H1 (cell line): ENCODE results near the gene CENPV. TPM values are rescaled to one million over a fixed set of nuclear protein-coding genes. Genes with fewer than 3 reads are reported as not detected.
A peak's percentile ranks its signal among the peaks of the same experiment; 100 is the strongest.

ENCODE experiments used
- CTCF ChIA-PET: fragments of 300-600 bp; sonication (Branson Sonifier 250); formaldehyde crosslinking; loops from one replicate; lab custom pipeline; 2021; ENCODE audit not compliant: partially characterized antibody; lab: Charles Lee
- POLR2A ChIA-PET: fragments of 300-600 bp; sonication (Branson Sonifier 250); formaldehyde crosslinking; loops from one replicate; lab custom pipeline; 2021; ENCODE audit warnings: inconsistent platforms; ENCODE audit not compliant: partially characterized antibody; lab: Charles Lee
- DNase-seq, 2 experiments: peaks; one replicate each; pipeline versions ENCODE4 v3.0.0 to v3.0.0-alpha.2; 2010 to 2022; ENCODE audit warnings: low spot score in 2 of 2, low read depth in 1 of 2, mixed read lengths in 1 of 2
- FAIRE-seq: peaks from 2 replicates; lab custom pipeline; 2011; peaks lifted over from hg19 to GRCh38; lab: Jason Lieb, UNC
- H2AFZ ChIP-seq: 2 replicates; pipeline ENCODE4 v1.8.1; 2012; ENCODE audit warnings: low read length, inconsistent platforms
- H2AK5ac ChIP-seq: 2 replicates; pipeline ENCODE4 v1.6.1; 2013; ENCODE audit warnings: low read depth, low read length
- H2BK120ac ChIP-seq: replicated peaks from 2 replicates; pipeline ENCODE3; 2013; ENCODE audit warnings: low read depth, low read length, inconsistent platforms
- H2BK12ac ChIP-seq: 2 replicates; pipeline ENCODE4 v1.6.1; 2013; ENCODE audit warnings: low read depth, low read length
- H2BK15ac ChIP-seq: 2 replicates; pipeline ENCODE4 v1.6.1; 2013; ENCODE audit warnings: low read length
- H2BK20ac ChIP-seq: 2 replicates; pipeline ENCODE4 v1.6.1; 2013; ENCODE audit warnings: low read length
- H2BK5ac ChIP-seq: 2 replicates; pipeline ENCODE4 v1.6.1; 2013; ENCODE audit warnings: low read depth, low read length
- H3K14ac ChIP-seq: 2 replicates; pipeline ENCODE4 v1.6.1; 2013; ENCODE audit warnings: inconsistent platforms; ENCODE audit not compliant: insufficient read length
- H3K18ac ChIP-seq: 2 replicates; pipeline ENCODE4 v1.6.1; 2013; ENCODE audit warnings: low read length; ENCODE audit errors: extremely low read depth
- H3K23ac ChIP-seq: 2 replicates; pipeline ENCODE4 v1.6.1; 2013; ENCODE audit warnings: inconsistent platforms; ENCODE audit not compliant: insufficient read length
- H3K23me2 ChIP-seq: 2 replicates; pipeline ENCODE4 v1.6.1; 2013; ENCODE audit warnings: low read depth, low read length
- H3K27ac ChIP-seq: 2 replicates; pipeline ENCODE4 v1.6.1; 2011; ENCODE audit warnings: low read depth, low read length, inconsistent platforms
- H3K27me3 ChIP-seq, 4 experiments: replicated peaks in 1 of 4; 1 replicate in 1 of 4; 2 replicates in 3 of 4; pipeline versions ENCODE4 v1.6.1 to v1.8.1; 2011 to 2013; ENCODE audit warnings: low read length in 3 of 4, mild to moderate bottlenecking in 3 of 4, inconsistent platforms in 2 of 4, mixed read lengths in 2 of 4, moderate library complexity in 1 of 4; ENCODE audit not compliant: control insufficient read depth in 3 of 4, insufficient read depth in 3 of 4; ENCODE audit errors: extremely low read depth in 1 of 4
- H3K36me3 ChIP-seq, 4 experiments: 2 replicates each; pipeline versions ENCODE4 v1.6.1 to v1.8.1; 2011 to 2013; ENCODE audit warnings: mild to moderate bottlenecking in 4 of 4, low read length in 3 of 4, moderate library complexity in 2 of 4, control low read depth in 1 of 4, inconsistent platforms in 1 of 4; ENCODE audit not compliant: insufficient read depth in 4 of 4, control insufficient read depth in 2 of 4
- H3K4ac ChIP-seq: replicated peaks from 2 replicates; pipeline ENCODE3; 2013; ENCODE audit warnings: low read length, low read depth, mixed read lengths, inconsistent platforms; ENCODE audit not compliant: insufficient read length
- H3K4me1 ChIP-seq, 4 experiments: replicated peaks in 1 of 4; 1 replicate in 1 of 4; 2 replicates in 3 of 4; pipeline versions ENCODE4 v1.6.1 to v1.8.1; 2011 to 2013; ENCODE audit warnings: low read length in 3 of 4, inconsistent platforms in 2 of 4, mixed read lengths in 1 of 4; ENCODE audit not compliant: insufficient read depth in 4 of 4, control insufficient read depth in 3 of 4
- H3K4me2 ChIP-seq, 2 experiments: 2 replicates each; pipeline versions ENCODE4 v1.6.1 to v1.8.1; 2011 to 2013; ENCODE audit warnings: low read depth in 2 of 2, low read length in 2 of 2, control low read depth in 1 of 2, inconsistent platforms in 1 of 2, mild to moderate bottlenecking in 1 of 2; ENCODE audit not compliant: insufficient read depth in 1 of 2
- H3K4me3 ChIP-seq, 4 experiments: fragments of 200-600, 300-600 bp in 1 of 4; sonication (generic), shearing (Covaris generic), sonication (Bioruptor Twin) in 1 of 4; 2 replicates each; pipeline versions ENCODE4 v1.5.1 to v1.8.1; 2011 to 2016; ENCODE audit warnings: low read length in 4 of 4, low read depth in 3 of 4, control low read depth in 2 of 4, inconsistent platforms in 2 of 4, mild to moderate bottlenecking in 2 of 4, mixed read lengths in 1 of 4, moderate library complexity in 1 of 4; ENCODE audit not compliant: insufficient read depth in 2 of 4; ENCODE audit errors: extremely low read depth in 1 of 4
- H3K56ac ChIP-seq: replicated peaks from 2 replicates; pipeline ENCODE3; 2013; ENCODE audit warnings: low read depth, mild to moderate bottlenecking, mixed read lengths, low read length, inconsistent platforms; ENCODE audit not compliant: insufficient read length
- H3K79me1 ChIP-seq: 2 replicates; pipeline ENCODE4 v1.6.1; 2013; ENCODE audit warnings: low read depth, low read length, control low read depth
- H3K79me2 ChIP-seq, 2 experiments: 2 replicates each; pipeline versions ENCODE4 v1.6.1 to v1.8.1; 2012 to 2013; ENCODE audit warnings: low read length in 2 of 2, mild to moderate bottlenecking in 2 of 2, inconsistent platforms in 1 of 2; ENCODE audit not compliant: insufficient read depth in 2 of 2, control insufficient read depth in 1 of 2
- H3K9ac ChIP-seq, 4 experiments: replicated peaks in 1 of 4; 1 replicate in 1 of 4; 2 replicates in 3 of 4; pipeline versions ENCODE4 v1.6.1 to v1.8.1; 2011 to 2013; ENCODE audit warnings: low read depth in 3 of 4, low read length in 3 of 4, control low read depth in 2 of 4, mild to moderate bottlenecking in 2 of 4, moderate library complexity in 2 of 4, inconsistent platforms in 1 of 4; ENCODE audit errors: extremely low read depth in 1 of 4
- H3K9me3 ChIP-seq, 2 experiments: 2 replicates each; pipeline versions ENCODE4 v1.6.1 to v1.8.1; 2012 to 2013; ENCODE audit warnings: mild to moderate bottlenecking in 2 of 2, moderate library complexity in 2 of 2, control low read depth in 1 of 2, inconsistent platforms in 1 of 2, low read depth in 1 of 2, low read length in 1 of 2, mixed read lengths in 1 of 2; ENCODE audit not compliant: insufficient read depth in 2 of 2
- H4K20me1 ChIP-seq, 2 experiments: replicated peaks in 1 of 2; 2 replicates each; pipeline versions ENCODE3 to v1.8.1; 2011 to 2013; ENCODE audit warnings: inconsistent platforms in 2 of 2, low read length in 2 of 2, mild to moderate bottlenecking in 1 of 2; ENCODE audit not compliant: insufficient read depth in 2 of 2, control insufficient read depth in 1 of 2
- H4K5ac ChIP-seq: 2 replicates; pipeline ENCODE4 v1.6.1; 2013; ENCODE audit warnings: low read length, low read depth, mixed read lengths, inconsistent platforms; ENCODE audit not compliant: insufficient read length
- H4K8ac ChIP-seq: 2 replicates; pipeline ENCODE4 v1.8.0; 2013; ENCODE audit warnings: mild to moderate bottlenecking, moderate library complexity, low read length, inconsistent platforms; ENCODE audit not compliant: insufficient read depth; ENCODE audit errors: extremely low read depth
- H4K91ac ChIP-seq: replicated peaks from 2 replicates; pipeline ENCODE3; 2013; ENCODE audit warnings: low read length, mixed read lengths, inconsistent platforms; ENCODE audit not compliant: insufficient read length
- ATF2 ChIP-seq: IDR thresholded peaks from 2 replicates; pipeline ENCODE4 v1.6.1; 2012; ENCODE audit warnings: low read length, inconsistent platforms
- EGR1 ChIP-seq: IDR thresholded peaks from 2 replicates; pipeline ENCODE4 v1.6.1; 2011; ENCODE audit warnings: low read depth, low read length, borderline replicate concordance
- POLR2A ChIP-seq, 2 experiments: IDR thresholded peaks; 1 replicate in 1 of 2; 2 replicates in 1 of 2; pipeline ENCODE4 v1.6.1; 2011; ENCODE audit warnings: low read depth in 2 of 2, low read length in 2 of 2, mild to moderate bottlenecking in 2 of 2; ENCODE audit errors: control extremely low read depth in 1 of 2
- POLR2AphosphoS5 ChIP-seq: IDR thresholded peaks from 2 replicates; pipeline ENCODE4 v1.6.1; 2011; ENCODE audit warnings: low read depth, low read length
- RAD21 ChIP-seq, 2 experiments: IDR thresholded peaks in 1 of 2; conservative IDR thresholded peaks in 1 of 2; 2 replicates each; pipeline ENCODE4 v1.6.1; 2011; ENCODE audit warnings: low read depth in 2 of 2, low read length in 2 of 2, improper control_type of control experiment in 1 of 2, inconsistent platforms in 1 of 2, mild to moderate bottlenecking in 1 of 2, moderate library complexity in 1 of 2
- WGBS, 2 experiments: shearing (Covaris generic) in 1 of 2; methylation state at CpG; one replicate each; pipeline versions ENCODE4 v1.1.6 to v1.1.7; 2013 to 2015; ENCODE audit warnings: low lambda C conversion rate in 2 of 2, mixed read lengths in 2 of 2, inconsistent platforms in 1 of 2, low coverage in 1 of 2, missing lambda C conversion rate in 1 of 2; ENCODE audit not compliant: insufficient replicate concordance in 2 of 2, insufficient coverage in 1 of 2, insufficient read length in 1 of 2; ENCODE audit errors: extremely low coverage in 1 of 2, missing lambda C conversion rate in 1 of 2; 5-methylcytosine and 5-hydroxymethylcytosine counted together
- polyA plus RNA-seq, 7 experiments: library from polyadenylated mRNA; depleted of rRNA in 3 of 7; stranded (reverse) in 5 of 7; unstranded in 2 of 7; fragments of >200 nt in 5 of 7; fragments of 200-250 nt in 2 of 7; gene quantifications; 1 replicate in 5 of 7; 2 replicates in 1 of 7; 4 replicates in 1 of 7; pipeline versions ENCODE4 v1.2.1 to v1.2.3, GENCODE V29; 2011 to 2013; ENCODE audit warnings: missing spikeins in 2 of 7, mixed read lengths in 2 of 7
- total RNA-seq: library from RNA; stranded (reverse); fragmentation: NEBNext Ultra II Directional; extraction: Animal tissue kit (Norgen Biotek cat#: 25700); gene quantifications from 2 replicates; pipeline ENCODE4 v1.2.1, GENCODE V29; 2021

The CENPV gene
- total and polyA plus RNA-seq, 2 of the 8 experiments (the other 6 are each of a cell fraction or from before 2014, with no cell fraction given) = 249 to 260 TPM

DNA sequence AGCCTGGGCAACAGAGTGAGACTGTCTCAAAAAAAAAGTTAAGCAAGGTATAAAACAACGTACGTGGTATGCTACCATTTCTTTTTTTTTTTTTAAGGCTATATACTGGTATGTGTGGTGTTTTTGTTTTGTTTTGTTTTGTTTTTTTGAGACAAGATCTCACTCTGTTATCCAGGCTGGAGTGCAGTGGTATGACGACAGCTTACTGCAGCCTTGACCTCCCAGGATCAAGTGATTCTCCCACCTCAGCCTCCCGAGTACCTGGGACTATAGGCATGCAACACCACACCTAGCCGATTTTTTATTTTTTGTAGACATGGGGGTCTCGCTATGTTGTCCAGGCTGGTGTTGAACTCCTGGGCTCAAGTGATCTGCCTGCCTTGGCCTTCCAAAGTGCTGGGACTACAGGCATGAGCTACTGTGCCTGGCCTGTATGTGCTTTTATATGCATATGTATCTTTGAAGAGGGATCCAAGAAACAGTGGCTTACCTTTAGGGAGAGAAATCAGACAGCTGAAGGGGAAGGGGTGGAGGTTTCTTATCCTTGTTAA is 6.5 kb downstream of the CENPV start:
- POLR2A ChIA-PET = interaction anchor here (1.4 to 2.2 kb wide), 2 partner anchors 17 to 19 kb away, joined by 3 to 8 read pairs; no protein-coding TSS in a partner anchor
- H2BK20ac ChIP-seq = no peak overlapping the region
- H2BK120ac ChIP-seq = no peak overlapping the region

More for the DNA sequence above, 6.5 kb downstream of the CENPV start:
- peaks cover 0 to 27% of the 10 kb centered on the region in 2 experiments; a peak in 2 of 4 replicates for H3K79me2 ChIP-seq
- H2BK5ac ChIP-seq = no peak overlapping the region
- H2BK15ac ChIP-seq = no peak overlapping the region
- no peak overlapping the region for H3K4ac ChIP-seq
- no peak overlapping the region for H4K5ac ChIP-seq
- H3K56ac ChIP-seq = no peak overlapping the region
- CTCF ChIA-PET = no interaction called here
- no peaks in the 10 kb centered on the region for H3K79me1 ChIP-seq
- no peak overlapping the region for H2AK5ac ChIP-seq
- no peak overlapping the region; the same call in 1 of the 2 replicates for H4K8ac ChIP-seq
- DNase-seq (no peak), FAIRE-seq (no peak)
- WGBS, 2 experiments = 97% methylated on average over 6 of the region's 6 CpGs; no CpG with 5 or more reads in 1 of the 2 experiments
- H3K9me3 ChIP-seq = no peaks in the 10 kb centered on the region
- no peak overlapping the region for H3K23ac ChIP-seq
- H3K36me3 ChIP-seq = peaks cover 25 to 65% (median 46%) of the 10 kb centered on the region in 4 experiments
- H3K9ac ChIP-seq = no peak overlapping the region
- H3K27ac ChIP-seq = no peak overlapping the region
- peaks cover 0 to 4% of the 10 kb centered on the region in 2 experiments for H4K20me1 ChIP-seq
- TF ChIP-seq POLR2A (IDR thresholded peaks at IDR 0.05; ENCODE audit: control extremely low read depth in 1 of 2, low read depth in 2 of 2, low read length in 2 of 2) = peak in 1 of 2 experiments; percentile 17; a peak in 2 of 3 replicates
- no peak for TF ChIP-seq EGR1
- no peak for TF ChIP-seq RAD21 (IDR thresholded peaks at IDR 0.05 in 1 of 2, conservative IDR thresholded peaks at IDR 0.05 in 1 of 2; ENCODE audit: low read depth in 2 of 2, low read length in 2 of 2)
- TF ChIP-seq ATF2 = no peak
- peak; percentile 39; the same call in 1 of the 2 replicates for TF ChIP-seq POLR2AphosphoS5
- H2AFZ ChIP-seq = no peak overlapping the region
- no peak overlapping the region for H3K4me2 ChIP-seq
- H3K4me1 ChIP-seq = no peaks in the 10 kb centered on the region
- no peak overlapping the region for H3K18ac ChIP-seq
- no peak overlapping the region for H3K14ac ChIP-seq
- no peaks in the 10 kb centered on the region for H3K27me3 ChIP-seq
- no peaks in the 10 kb centered on the region for H3K23me2 ChIP-seq
- H3K4me3 ChIP-seq = no peak overlapping the region
- H4K91ac ChIP-seq = no peak overlapping the region
- no peak overlapping the region for H2BK12ac ChIP-seq
